ENCODE data around the gene ABO.
"Not testable (repeated sequence)": the region's sequence is repeated elsewhere in the genome, so short reads cannot be mapped to it uniquely, and the experiment has no call there.

DNA sequence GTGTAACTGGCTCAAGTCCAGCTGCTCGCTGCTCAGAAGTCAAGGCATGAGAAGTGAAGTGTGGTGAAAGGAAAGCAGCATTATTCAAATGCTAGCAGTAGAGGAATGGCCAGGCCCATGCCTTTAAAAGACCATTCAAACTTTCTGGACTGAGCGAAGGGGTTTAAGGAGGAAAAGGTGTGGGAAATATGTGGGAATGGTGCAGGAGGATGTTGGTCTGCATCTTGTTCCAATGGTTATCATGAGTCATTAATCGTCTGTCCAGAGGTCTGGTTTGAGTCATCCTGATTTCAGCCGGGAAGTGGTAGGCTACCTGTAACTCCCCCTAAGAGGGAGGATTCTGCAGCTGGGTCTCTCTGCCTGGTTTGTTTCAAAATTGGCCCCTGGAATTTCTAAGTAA lies 60.7 kb downstream of the ABO start:
- not testable (repeated sequence) for TF ChIP-seq CTCF (IDR thresholded peaks at IDR 0.05 in 2 of 3, conservative IDR thresholded peaks at IDR 0.05 in 1 of 3; ENCODE audit: borderline replicate concordance in 1 of 3, insufficient read depth in 1 of 3, low read depth in 2 of 3, low read length in 2 of 3); POLR2A (IDR thresholded peaks at IDR 0.05; ENCODE audit: borderline replicate concordance, extremely low read depth, insufficient read depth, insufficient read length); EZH2 (IDR thresholded peaks at IDR 0.05); SP1 (IDR thresholded peaks at IDR 0.05; ENCODE audit: low read depth); RAD21 (IDR thresholded peaks at IDR 0.05; ENCODE audit: low read depth); TCF7L2 (IDR thresholded peaks at IDR 0.05; ENCODE audit: borderline replicate concordance, extremely low read depth, insufficient read depth, insufficient read length); POLR2AphosphoS5 (IDR thresholded peaks at IDR 0.05; ENCODE audit: low read depth, low read length); ZFX (IDR thresholded peaks at IDR 0.05)
- TF ChIP-seq, protein P1, sequence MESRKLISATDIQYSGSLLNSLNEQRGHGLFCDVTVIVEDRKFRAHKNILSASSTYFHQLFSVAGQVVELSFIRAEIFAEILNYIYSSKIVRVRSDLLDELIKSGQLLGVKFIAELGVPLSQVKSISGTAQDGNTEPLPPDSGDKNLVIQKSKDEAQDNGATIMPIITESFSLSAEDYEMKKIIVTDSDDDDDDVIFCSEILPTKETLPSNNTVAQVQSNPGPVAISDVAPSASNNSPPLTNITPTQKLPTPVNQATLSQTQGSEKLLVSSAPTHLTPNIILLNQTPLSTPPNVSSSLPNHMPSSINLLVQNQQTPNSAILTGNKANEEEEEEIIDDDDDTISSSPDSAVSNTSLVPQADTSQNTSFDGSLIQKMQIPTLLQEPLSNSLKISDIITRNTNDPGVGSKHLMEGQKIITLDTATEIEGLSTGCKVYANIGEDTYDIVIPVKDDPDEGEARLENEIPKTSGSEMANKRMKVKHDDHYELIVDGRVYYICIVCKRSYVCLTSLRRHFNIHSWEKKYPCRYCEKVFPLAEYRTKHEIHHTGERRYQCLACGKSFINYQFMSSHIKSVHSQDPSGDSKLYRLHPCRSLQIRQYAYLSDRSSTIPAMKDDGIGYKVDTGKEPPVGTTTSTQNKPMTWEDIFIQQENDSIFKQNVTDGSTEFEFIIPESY (IDR thresholded peaks at IDR 0.05; ENCODE audit: extremely low read depth, insufficient replicate concordance, low read length): not testable (repeated sequence)
- TF ChIP-seq FOSL1 (IDR thresholded peaks at IDR 0.05; ENCODE audit: low read depth): peak; percentile 66

All from HCT116 (cell line).